MV-4-11 (cell line): ENCODE data around the gene ZNF329.

Experiments
- DNase-seq: peaks from one replicate; lab custom pipeline; 2025; lab: John Stamatoyannopoulos, UW

ZNF329 gene

GRCh38 chr19:58118979-58119733, 31.4 kb downstream of the ZNF329 start:
- no peak for DNase-seq

GRCh38 chr19:58117841-58118575, 32.6 kb downstream of the ZNF329 start:
- DNase-seq = no peak

- no peak for DNase-seq
Measured at GRCh38 chr19:58108546-58108817, 42.1 kb downstream of the ZNF329 start.

GRCh38 chr19:58107778-58108545, 42.6 kb downstream of the ZNF329 start:
- DNase-seq = no peak

- no peak for DNase-seq
Measured at GRCh38 chr19:58098682-58098998, 51.9 kb downstream of the ZNF329 start.

GRCh38 chr19:58097781-58098681, 52.6 kb downstream of the ZNF329 start, which contains the start of gene ZSCAN18:
ZSCAN18 (minus strand) TSS chr19:58098231; CDS start chr19:58090267, 7,964 bp downstream.
- DNase-seq = no peak

GRCh38 chr19:58097349-58097748, 53.2 kb downstream of the ZNF329 start:
- DNase-seq = no peak

- no peak for DNase-seq
Measured at GRCh38 chr19:58096884-58097283, 53.7 kb downstream of the ZNF329 start.

GRCh38 chr19:58095328-58095727, 55.3 kb downstream of the ZNF329 start:
- DNase-seq = no peak

GRCh38 chr19:58093071-58093470, 57.5 kb downstream of the ZNF329 start:
- DNase-seq = no peak

- no peak for DNase-seq
Measured at GRCh38 chr19:58091251-58091995, 59.2 kb downstream of the ZNF329 start.

GRCh38 chr19:58089846-58090245, 60.7 kb downstream of the ZNF329 start:
- DNase-seq = no peak

GRCh38 chr19:58088521-58089052, 62.0 kb downstream of the ZNF329 start:
- no peak for DNase-seq

- no peak for DNase-seq
Measured at GRCh38 chr19:58086825-58087710, 63.5 kb downstream of the ZNF329 start.

GRCh38 chr19:58085348-58085875, 65.2 kb downstream of the ZNF329 start:
- no peak for DNase-seq

GRCh38 chr19:58084596-58085347, 65.8 kb downstream of the ZNF329 start:
- no peak for DNase-seq

- DNase-seq = no peak
Measured at GRCh38 chr19:58083021-58083420, 67.6 kb downstream of the ZNF329 start.

- DNase-seq = no peak
Measured at GRCh38 chr19:58079792-58080191, 70.8 kb downstream of the ZNF329 start.
